ENCODE data around the gene TBX15.

The TBX15 gene

GRCh38 chr1:118992868-118993699 lies 4.9 kb upstream of the TBX15 start:
- no peaks in the 10 kb centered on the region for H3K79me2 ChIP-seq (ENCODE audit: low read length)
- H3K4me3 ChIP-seq (ENCODE audit: low read length), result no peak overlapping the region
- no peak overlapping the region for H3K4me2 ChIP-seq (ENCODE audit: low read depth, low read length)
- no peak overlapping the region for H3K27ac ChIP-seq (ENCODE audit: low read length)
- TF ChIP-seq CTCF (IDR thresholded peaks at IDR 0.05; ENCODE audit: low read length), result no peak
- TF ChIP-seq EZH2 (optimal IDR thresholded peaks at IDR 0.05; ENCODE audit: low read depth, low read length), result no peak
- no peak for TF ChIP-seq EZH2phosphoT487 (IDR thresholded peaks at IDR 0.05; ENCODE audit: low read length)
- no peak overlapping the region for H3K9ac ChIP-seq (ENCODE audit: low read length)
- H3K4me1 ChIP-seq (ENCODE audit: low read length), result 0 out of 2 replicates have a peak, but pooled peaks cover 4% of the 10 kb centered on the region
- H3K9me3 ChIP-seq (replicated peaks; ENCODE audit: insufficient read depth, low read length), result no peaks in the 10 kb centered on the region
- DNase-seq, result no peak
- H3K27me3 ChIP-seq (replicated peaks; ENCODE audit: insufficient read depth, low read length), result no peaks in the 10 kb centered on the region
- no peaks in the 10 kb centered on the region for H4K20me1 ChIP-seq (ENCODE audit: insufficient read depth, low read length)
- no peaks in the 10 kb centered on the region for H3K9me2 ChIP-seq (replicated peaks; ENCODE audit: insufficient read depth, low read length)
- no peak overlapping the region for H2AFZ ChIP-seq (ENCODE audit: low read length)
- H3F3A ChIP-seq (ENCODE audit: insufficient read depth, low read length), result no peaks in the 10 kb centered on the region
- no peaks in the 10 kb centered on the region for H3K36me3 ChIP-seq (replicated peaks; ENCODE audit: insufficient read depth, low read length)

- H3K9me2 ChIP-seq (replicated peaks; ENCODE audit: insufficient read depth, low read length), result no peaks in the 10 kb centered on the region
- H3K4me2 ChIP-seq (ENCODE audit: low read depth, low read length), result no peak overlapping the region
- no peaks in the 10 kb centered on the region for H3K9me3 ChIP-seq (replicated peaks; ENCODE audit: insufficient read depth, low read length)
- H4K20me1 ChIP-seq (ENCODE audit: insufficient read depth, low read length), result no peaks in the 10 kb centered on the region
- 0 out of 2 replicates have a peak, but pooled peaks cover 4% of the 10 kb centered on the region for H3K4me1 ChIP-seq (ENCODE audit: low read length)
- no peak overlapping the region for H2AFZ ChIP-seq (ENCODE audit: low read length)
- H3K36me3 ChIP-seq (replicated peaks; ENCODE audit: insufficient read depth, low read length), result no peaks in the 10 kb centered on the region
- H3K79me2 ChIP-seq (ENCODE audit: low read length), result no peaks in the 10 kb centered on the region
- TF ChIP-seq EZH2phosphoT487 (IDR thresholded peaks at IDR 0.05; ENCODE audit: low read length) (no peak), EZH2 (optimal IDR thresholded peaks at IDR 0.05; ENCODE audit: low read depth, low read length) (no peak), CTCF (IDR thresholded peaks at IDR 0.05; ENCODE audit: low read length) (no peak)
- H3K9ac ChIP-seq (ENCODE audit: low read length), result no peak overlapping the region
- H3K27ac ChIP-seq (ENCODE audit: low read length), result no peak overlapping the region
- DNase-seq, result no peak
- H3K4me3 ChIP-seq (ENCODE audit: low read length), result no peak overlapping the region
- H3K27me3 ChIP-seq (replicated peaks; ENCODE audit: insufficient read depth, low read length), result no peaks in the 10 kb centered on the region
- H3F3A ChIP-seq (ENCODE audit: insufficient read depth, low read length), result no peaks in the 10 kb centered on the region
Observed at GRCh38 chr1:118992237-118992825, 4.2 kb upstream of the TBX15 start.

- H3F3A ChIP-seq (ENCODE audit: insufficient read depth, low read length), result no peaks in the 10 kb centered on the region
- TF ChIP-seq EZH2 (optimal IDR thresholded peaks at IDR 0.05; ENCODE audit: low read depth, low read length), result no peak
- no peak for TF ChIP-seq CTCF (IDR thresholded peaks at IDR 0.05; ENCODE audit: low read length)
- TF ChIP-seq EZH2phosphoT487 (IDR thresholded peaks at IDR 0.05; ENCODE audit: low read length), result no peak
- H3K9me2 ChIP-seq (replicated peaks; ENCODE audit: insufficient read depth, low read length), result no peaks in the 10 kb centered on the region
- no peaks in the 10 kb centered on the region for H3K27me3 ChIP-seq (replicated peaks; ENCODE audit: insufficient read depth, low read length)
- H4K20me1 ChIP-seq (ENCODE audit: insufficient read depth, low read length), result no peaks in the 10 kb centered on the region
- no peak overlapping the region for H3K4me3 ChIP-seq (ENCODE audit: low read length)
- H3K79me2 ChIP-seq (ENCODE audit: low read length), result no peaks in the 10 kb centered on the region
- H3K36me3 ChIP-seq (replicated peaks; ENCODE audit: insufficient read depth, low read length), result no peaks in the 10 kb centered on the region
- H3K9ac ChIP-seq (ENCODE audit: low read length), result no peak overlapping the region
- no peak overlapping the region for H3K4me2 ChIP-seq (ENCODE audit: low read depth, low read length)
- no peak overlapping the region for H3K27ac ChIP-seq (ENCODE audit: low read length)
- H2AFZ ChIP-seq (ENCODE audit: low read length), result no peak overlapping the region
- no peaks in the 10 kb centered on the region for H3K9me3 ChIP-seq (replicated peaks; ENCODE audit: insufficient read depth, low read length)
- no peak for DNase-seq
- 0 out of 2 replicates have a peak, but pooled peaks cover 4% of the 10 kb centered on the region for H3K4me1 ChIP-seq (ENCODE audit: low read length)
Observed at GRCh38 chr1:118991448-118991847, 3.3 kb upstream of the TBX15 start.
